Measurements from ENCODE around the gene NID2.

Gene NID2

DNA sequence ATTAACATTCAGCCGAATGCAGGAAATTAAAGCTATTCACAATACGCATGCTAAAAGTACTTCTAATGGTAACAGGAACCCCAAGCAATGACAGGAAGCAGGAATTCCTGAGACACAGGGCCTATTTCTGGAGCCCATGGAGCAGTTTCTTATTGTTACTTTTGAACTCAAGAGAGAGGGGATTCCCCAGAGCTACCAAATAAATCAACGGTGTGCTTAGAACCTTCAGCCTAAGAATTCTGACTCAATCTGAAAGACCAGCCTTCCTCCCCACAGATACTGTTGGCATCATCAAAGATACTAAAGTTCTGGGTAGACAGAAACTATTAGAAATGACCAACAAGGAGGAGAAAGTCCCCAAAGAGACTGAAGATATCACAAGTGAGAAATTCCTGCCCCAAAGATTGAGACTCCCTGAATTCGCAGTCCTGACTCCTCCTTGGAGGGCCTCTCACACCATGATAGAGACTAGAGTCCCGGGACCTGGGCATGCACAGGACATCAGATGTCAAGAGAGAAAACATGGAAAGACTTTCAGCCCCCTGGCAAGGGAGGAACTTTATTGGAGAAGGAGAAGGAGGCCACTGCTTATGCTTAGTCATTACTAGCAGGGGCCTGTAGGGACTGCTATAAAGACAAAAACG lies 46.8 kb downstream of the NID2 start:
- no peak for DNase-seq

DNA sequence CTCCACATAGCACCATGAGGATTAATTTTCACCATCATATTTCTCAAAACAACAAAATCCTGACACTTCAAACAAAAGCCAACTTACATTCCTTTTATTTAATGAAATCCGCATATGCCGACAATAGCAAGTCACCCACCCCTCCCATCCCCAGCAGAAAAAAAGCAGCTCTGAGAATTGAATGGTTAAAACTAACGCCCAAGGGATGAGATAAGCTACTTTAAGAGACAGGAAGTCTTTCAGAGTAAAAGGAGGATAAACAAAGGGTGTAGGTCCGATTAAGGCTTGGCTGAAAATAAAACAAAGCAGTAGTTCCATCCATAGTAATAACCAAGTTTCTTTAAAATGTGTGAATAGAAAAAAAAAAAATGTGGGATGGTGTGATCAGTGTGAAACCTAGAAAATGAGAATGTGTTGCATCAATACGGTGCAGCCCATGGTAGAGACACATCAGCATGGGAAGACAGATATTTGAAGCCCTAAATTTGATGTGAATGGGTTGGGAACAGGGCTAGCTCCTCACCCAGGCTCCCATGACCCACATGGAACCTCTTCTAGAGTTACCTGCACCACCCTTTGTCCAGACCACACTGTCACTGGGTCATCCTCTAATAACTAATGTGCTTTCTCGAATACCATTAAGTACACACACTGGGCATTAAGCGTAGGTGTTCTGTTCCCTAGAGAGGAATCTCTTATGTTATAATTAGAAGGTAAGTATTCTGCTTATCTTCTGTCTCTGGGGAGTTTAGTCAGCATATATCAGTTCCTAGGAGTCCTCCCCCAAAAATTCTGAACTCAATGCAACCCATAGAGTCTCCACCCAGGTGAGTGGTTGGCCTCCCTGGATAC lies 47.8 kb downstream of the NID2 start:
- no peak for DNase-seq

DNA sequence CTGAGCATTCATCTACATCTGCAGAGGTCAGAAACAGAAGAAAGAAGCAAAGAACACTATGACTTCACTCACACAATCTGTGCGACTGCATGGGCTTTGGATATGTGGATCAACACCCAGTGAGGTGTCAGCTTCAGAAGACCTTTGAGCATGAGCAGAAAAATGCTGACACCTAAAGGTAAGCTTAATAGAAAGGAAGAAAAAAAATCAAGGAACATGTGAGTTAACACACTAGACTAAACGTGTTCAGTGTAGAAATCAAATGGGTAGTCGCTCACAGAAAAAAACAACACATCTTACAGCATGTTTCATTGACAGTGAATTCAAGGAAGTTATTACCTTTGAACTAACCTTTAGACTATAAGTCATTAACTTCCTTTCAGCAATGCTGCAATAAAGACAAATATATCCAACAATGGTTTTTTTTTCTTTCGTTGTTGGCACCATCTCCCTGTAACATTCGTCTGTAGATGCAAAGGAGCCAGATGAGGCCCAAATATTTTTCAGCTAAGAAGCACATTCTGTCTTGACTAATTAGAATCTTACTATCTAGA lies 48.6 kb downstream of the NID2 start:
- no peak for DNase-seq

DNA sequence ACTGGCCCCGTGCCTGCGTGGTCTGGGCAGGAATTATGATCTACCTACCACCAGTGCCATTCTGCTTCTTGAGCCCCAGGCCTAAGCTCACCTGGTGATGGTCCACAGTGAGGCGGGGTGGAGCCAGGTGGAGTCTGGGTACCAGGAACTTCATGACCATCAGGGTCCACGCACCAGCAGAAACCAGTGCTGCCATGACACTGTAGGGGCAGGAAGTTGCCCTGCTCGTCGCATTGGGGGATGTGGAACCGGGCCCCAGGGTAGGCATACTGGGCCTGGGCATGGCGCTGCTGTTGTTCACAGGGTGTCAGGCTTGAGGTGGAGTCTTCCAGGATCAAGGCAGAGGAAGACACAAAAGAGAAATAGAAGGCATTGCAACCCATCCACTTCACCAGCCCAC lies 49.9 kb downstream of the NID2 start:
- DNase-seq: no peak

DNA sequence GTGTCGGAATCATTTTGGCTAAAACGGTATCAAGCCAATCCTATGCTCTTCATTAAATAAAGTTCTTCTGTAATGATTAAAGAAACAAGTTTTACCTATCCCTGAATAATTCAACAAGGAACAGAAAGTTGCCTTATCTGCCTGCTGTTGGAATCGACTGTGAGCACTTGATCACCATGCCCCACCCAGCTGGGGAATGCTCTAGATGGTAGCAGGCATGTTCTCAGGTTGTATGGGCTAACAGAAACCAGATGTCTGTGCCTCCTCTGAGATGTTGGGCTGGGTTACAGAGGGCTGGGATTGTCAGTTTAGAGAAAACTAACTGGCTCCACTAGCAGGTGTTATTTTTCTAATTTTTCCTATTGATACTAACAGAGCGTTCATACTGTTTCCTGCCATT lies 50.6 kb downstream of the NID2 start:
- no peak for DNase-seq

DNA sequence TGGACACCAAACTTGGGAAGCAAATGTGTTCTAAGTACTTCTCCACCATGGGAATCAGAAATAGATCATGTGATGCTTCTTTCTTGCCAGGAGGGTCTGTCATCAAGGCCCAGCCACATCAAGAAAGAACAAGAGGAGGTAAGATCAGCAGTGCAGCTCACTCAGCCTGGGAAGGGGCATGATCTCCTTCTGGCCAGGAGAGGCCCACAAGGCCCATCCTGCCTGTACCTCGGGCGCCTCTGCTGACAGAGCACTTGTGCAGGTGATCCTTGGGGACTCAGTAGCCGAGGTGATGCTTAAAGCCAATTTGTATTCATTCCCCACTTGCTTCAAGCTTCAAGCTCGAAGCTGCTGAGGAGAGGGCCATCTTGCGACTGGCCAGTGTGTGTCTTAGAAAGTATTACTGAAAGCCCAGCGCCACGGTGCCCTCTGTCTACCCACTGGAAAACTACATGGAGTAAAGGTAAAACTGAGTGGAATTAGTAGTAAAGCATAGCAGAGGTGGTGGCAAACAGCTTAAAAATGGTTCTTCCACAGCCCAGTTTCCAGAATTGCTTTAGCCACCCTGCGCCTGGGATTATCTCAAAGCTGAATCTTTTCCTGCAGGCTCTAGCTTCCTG lies 53.3 kb downstream of the NID2 start:
- no peak for DNase-seq

DNA sequence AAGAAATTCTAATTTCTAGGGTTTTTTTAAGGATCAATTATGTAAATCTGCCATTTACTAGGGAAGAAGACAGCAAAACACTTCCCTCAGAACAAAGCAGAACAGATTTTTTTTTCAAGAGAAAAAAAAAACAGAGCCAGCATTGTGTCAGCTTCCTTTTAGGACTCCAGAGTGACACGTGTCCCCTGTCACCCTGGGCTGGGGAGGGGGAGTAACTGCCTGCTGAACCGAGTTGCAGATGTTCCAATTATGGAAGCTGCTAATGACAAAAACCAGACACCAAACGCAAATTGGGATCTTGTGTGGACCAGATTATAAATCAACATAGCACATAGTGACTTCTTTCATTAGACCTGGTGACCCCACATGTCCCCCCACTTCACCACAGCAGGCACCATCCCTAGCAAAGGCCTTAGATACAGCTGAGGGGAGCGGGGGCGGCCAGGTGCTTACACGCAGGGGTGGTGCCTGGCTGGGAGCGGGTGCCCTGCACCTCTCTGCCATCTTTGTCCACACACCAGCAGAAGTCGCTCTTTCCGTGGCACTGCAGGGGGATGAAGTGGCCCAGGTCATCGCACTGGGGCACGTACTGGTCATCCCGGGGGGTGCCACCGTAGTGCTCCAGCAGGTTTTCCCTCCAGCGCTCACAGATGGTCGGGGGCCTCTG lies 54.1 kb downstream of the NID2 start:
- DNase-seq: no peak

DNA sequence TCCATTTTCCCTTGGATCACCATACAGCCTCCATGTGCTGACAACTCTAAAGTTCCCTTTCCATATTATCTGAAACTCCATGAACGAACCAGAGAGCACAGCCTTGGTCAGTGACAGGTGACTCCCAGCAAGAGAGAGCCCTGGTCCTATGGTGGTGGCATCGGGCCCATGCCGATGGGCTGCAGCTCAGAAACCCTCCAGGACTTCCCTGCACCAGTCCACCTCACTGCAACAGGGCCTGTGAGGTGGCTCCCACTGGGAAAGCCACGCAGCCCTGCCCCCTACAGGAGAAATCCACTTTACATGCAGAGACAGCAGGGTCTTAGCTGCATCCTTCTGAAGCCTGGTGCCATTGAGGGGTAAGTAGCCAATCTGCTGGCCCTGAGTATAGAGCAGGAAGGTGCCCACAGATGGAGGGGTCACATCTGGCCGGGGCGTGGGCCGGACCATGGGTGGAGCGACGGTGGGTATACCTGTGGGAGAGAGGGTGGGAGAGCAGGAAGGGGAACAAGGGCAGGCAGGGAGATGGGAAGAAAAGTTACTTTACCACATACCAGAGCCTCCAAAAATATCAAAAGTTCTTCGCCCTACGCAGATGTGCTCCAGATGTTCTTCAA lies 54.8 kb downstream of the NID2 start:
- no peak for DNase-seq

DNA sequence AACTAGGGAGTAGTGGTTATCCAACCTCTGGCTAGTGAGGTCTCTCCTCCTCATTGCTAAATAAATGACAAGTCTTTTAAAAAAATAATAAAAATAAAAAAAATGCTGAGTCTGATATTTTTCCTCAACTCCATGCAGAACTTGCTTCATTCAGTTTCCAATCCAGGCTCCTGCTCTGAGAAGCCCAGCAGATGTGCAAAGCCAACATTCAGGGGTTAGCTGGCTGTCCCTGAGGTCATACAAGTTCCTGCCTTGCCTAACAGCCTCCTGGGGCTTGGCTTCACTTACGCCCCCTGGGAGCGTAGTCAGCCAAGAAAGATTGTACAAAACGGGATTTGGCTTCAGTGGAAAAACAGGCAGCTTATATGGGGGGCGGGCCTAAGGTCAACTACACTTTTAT lies 56.2 kb downstream of the NID2 start:
- DNase-seq: no peak

DNA sequence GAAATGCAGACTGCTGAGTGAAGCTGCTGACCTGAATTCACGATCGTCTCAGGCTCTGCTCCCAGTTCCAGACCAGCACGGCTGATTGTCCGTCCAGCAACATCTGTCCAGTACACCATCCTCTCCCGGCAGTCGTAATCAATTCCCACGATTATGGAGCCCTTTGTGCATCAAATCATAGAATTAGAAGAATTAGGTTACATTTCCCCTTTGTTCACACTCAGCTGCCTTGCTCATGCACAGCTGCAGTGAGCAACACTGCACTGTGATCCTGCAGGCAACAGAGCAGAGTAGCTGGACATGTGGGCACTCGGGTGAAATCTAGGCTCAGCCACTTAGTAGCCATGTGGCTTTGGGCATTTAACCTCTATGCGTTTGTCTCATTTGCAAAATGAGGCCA lies 57.3 kb downstream of the NID2 start:
- no peak for DNase-seq

DNA sequence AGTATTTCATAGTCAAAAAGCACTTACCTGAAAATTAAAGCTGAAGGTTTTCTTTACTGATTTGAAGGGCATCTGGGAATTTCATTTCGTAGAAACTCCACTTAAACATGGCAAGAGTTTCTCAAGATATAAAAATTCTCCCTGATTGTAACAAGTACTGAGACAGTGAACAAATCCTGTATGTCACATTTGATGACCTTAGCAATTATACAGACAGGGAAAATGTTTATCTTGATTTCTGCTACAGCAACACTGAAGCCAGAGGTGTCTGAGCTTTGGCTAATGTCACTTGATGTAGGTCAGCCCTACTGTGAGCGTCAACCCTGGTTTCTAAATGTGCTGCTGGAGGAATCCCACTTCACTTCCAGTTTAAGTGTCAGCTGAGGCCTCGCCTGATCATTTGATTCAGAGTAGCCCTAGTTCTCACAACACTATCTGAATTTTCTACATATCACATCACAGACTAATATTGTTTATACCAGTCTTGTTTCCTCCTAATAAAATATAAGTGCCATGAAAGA lies 58.6 kb downstream of the NID2 start:
- DNase-seq: no peak

DNA sequence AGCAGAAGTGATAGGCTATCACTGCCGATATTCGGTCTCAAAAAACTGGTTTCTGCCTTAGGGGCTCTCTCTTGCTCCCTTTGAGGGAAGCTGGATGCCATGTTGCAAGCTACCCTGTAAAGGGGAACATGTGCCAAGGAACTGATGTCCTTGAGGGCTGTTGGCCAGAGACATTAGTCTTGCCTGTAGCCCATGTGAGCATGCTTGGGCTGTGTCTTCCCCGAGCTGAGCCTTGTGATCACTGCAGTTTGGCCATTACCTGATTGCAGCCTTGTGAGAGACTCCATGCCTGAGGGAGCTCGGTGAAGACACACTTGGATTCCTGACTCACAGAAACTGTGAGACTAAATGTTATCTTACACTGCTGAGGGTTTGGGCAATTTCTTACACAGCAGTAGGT lies 60.7 kb downstream of the NID2 start:
- no peak for DNase-seq

DNA sequence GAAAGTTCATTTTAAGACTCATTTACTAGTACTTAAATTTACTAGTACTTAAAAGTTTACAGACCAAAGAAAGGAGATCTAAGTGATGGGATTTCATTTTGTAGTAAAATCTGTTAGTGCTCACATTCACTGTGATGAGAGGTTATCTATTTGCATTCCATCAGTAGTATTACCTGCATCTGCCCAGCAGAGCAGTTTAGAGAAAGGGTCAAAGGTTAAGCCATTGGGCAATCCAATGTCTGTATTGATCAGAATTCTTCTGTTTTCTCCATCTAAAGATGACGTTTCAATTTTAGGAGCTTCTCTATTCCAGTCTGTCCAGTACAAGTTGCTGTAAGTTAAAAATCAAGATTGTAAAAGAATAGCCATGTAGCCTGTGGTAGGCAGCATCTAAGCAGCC lies 61.2 kb downstream of the NID2 start:
- no peak for DNase-seq

DNA sequence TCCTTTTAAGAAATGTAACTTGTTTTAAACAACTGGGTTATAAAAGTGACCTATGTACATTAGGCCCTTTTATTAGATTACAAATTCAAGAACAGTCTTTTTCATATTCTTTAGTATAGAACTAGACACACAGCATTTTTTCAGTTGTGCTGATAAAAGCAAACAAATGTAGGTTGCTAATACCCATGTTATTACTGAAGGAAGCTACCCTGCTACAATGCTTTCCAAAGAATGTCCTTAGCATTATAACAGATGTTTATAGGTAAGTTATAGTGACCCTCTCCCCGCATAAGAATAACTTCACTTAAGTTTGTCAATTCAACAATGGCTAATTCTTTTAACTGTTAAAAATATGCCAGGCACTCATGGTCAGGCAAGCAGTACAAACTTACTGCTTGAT lies 61.6 kb downstream of the NID2 start:
- DNase-seq: no peak

DNA sequence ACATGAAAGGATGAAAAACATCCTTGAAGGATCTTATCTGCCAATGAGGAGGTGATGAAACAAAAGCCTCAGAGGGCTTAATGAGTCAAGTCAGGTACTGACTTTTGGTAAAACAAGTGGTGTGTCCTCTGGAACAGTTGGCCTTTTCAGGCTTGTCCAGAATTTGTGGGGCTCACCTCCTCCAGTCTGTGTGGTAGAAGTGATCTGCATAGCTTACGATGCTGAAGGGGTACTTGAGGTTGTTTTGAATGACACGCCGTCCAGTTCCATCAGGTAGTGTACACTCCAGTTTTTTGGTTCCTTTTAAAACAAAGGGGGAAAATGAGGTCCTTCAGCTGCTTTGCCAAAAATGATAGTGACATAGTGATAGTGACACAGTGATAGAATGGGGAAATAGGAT lies 62.5 kb downstream of the NID2 start:
- DNase-seq: no peak

DNA sequence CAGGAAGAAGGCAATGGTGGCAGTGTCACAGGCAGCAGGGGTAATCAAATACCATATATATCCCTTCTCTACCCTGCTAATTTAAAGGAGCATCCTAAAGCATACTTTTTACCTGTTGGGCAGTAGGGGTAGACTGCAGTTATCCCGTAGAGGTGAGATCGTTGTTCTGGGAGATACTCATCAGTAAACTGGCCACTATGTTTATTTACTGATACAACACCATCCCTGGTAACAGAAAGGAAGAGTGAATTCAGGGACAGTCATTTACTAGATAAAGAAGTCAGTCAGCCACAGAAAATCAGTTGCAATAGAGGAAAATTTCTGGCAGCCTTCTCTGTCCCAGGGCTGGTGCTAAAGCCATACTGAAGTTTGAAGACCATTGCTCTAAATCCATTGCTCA lies 63.2 kb downstream of the NID2 start:
- DNase-seq: no peak

DNA sequence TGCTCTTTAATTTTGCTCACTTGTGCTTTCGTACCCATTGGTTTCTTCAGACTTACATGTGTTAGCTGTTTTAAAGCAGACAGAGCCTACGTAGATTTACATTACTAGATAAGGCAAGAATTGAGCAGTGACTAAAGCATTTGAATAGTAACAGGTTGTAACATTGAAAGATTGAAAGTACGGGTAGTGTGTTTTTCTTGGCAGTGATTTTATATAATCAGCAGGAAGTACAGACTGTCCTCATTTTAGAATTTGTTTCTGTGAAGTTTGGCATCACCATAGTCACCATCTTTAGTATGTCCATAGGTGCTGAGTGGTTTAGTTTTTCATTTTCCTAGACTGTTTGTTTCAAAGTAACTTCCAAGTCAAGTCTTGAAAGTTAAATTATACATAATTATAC lies 65.5 kb downstream of the NID2 start:
- no peak for DNase-seq

DNA sequence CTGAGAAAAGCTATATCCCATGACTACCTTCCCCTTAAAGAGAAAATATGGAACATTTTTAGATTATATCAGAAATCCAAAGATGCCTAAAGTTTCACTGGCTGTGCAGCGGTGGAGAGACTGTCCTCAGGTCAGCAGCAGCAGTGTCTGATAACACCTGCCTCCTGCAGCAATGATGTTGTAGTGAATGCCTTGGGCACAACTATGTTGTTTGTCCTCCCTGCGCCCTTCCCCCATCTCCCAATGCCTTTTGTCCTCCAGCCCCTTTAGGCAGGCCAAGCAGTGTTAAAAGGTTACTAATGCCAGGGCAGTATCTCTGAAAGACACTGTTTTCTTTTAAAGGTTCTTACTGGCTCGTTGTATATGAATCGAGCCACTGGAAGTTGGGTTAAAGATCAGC lies 66.3 kb downstream of the NID2 start:
- no peak for DNase-seq

DNA sequence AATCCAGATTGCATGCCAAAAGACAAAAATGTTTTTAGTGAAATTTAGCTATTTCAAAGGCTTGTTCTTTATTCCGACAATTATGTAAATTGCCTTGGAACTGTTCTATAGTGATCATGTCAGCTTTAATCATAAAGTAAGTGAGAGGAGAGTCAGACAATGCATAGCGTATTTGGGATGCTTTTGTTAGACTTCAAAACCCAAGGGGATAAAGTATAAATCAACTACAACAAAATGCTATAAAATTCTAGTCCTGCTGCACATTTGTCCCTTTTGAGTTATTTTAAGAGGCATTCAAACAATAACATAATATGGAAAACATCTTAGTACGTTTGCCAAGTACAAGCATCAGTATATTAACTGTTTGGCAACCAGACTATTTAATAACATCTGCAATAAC lies 68.2 kb downstream of the NID2 start:
- DNase-seq: no peak

DNA sequence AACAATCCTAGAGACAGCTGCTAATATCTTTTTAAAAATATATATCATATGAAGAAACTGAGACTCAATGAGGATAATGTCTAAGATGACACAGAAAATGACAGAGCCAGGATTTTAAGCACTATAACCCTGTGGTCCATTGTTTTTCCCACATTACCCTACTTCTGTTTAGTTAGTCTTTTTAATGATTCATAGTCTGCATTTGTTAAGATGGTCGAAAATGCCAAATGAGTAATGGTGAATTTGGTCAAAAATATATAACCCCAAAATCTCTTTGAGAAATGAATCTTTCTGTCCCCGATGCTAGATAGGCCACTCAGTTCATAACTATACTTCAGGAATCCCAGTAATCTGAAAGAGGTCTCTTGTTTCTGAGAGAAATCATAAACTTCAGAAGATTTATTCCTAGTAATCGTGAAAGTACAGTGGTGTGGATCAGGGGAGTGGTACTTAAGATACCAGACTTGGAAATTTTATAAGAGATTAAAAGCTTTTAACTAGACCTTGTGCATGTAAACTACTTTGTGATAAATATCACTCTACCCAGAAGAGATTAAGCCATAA lies 68.8 kb downstream of the NID2 start:
- no peak for DNase-seq

DNA sequence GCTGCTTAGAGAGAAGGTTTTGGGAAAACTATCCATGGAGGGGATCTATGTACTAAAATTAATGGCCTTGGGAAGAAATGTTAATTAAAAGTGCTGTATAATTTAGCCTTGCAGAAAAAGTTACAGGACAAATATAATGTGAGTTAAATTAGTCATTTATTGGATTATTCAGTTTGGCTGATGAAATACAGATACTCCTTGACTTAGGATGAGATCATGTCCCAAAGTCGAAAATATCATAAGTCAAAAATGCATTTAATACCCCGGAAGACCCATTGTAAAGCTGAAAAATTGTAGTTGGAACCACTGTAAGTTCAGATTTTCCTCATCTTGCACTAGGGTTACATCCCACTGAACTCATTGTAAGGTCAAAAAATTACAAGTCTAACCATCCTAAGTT lies 69.8 kb downstream of the NID2 start:
- DNase-seq: no peak

DNA sequence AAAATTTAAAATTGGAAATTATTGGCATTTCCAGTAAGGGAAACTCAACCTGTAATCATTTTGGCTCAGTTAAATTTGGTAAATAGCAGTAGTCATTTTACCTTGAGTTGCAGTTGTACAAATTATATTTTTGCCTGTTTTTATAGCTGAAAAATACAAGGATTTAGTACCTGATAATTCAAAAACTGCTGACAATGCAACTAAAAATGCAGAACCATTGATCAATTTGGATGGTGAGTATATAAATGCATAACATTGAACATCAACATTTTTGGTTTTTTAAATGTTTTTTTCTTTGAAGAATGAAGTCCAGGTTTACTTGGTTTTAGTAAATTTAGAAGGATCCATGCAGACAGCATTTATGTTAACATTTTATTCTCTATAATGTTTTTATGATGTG lies 70.5 kb downstream of the NID2 start:
- no peak for DNase-seq

Data from activated CD4-positive, alpha-beta T cell treated with anti-CD3 and anti-CD28 coated beads, Interleukin-2, amount 50 U/mL, for 1 hour (primary cell).